Esophagus squamous epithelium (tissue), 4 donors: ENCODE measurements around the gene RALGAPB.

ENCODE experiments used
- POLR2A ChIP-seq, 4 donors: fragments of 450-650 bp; IDR thresholded peaks; one replicate each; pipeline ENCODE4 v1.6.1; 2017; ENCODE audit warnings: antibody characterized with exemption in 4 of 4, mild to moderate bottlenecking in 4 of 4, moderate library complexity in 3 of 4
- TF ChIP-seq, protein P1 (sequence below), 6 experiments: fragments of 450-650 bp in 4 of 6; fragments of 200-600 bp in 2 of 6; sonication (generic) in 2 of 6; IDR thresholded peaks; one replicate each; pipeline ENCODE4 v1.5.1; 2016 to 2019; ENCODE audit warnings: antibody characterized with exemption in 6 of 6, mild to moderate bottlenecking in 4 of 6, moderate library complexity in 4 of 6

- TF ChIP-seq, protein P1, sequence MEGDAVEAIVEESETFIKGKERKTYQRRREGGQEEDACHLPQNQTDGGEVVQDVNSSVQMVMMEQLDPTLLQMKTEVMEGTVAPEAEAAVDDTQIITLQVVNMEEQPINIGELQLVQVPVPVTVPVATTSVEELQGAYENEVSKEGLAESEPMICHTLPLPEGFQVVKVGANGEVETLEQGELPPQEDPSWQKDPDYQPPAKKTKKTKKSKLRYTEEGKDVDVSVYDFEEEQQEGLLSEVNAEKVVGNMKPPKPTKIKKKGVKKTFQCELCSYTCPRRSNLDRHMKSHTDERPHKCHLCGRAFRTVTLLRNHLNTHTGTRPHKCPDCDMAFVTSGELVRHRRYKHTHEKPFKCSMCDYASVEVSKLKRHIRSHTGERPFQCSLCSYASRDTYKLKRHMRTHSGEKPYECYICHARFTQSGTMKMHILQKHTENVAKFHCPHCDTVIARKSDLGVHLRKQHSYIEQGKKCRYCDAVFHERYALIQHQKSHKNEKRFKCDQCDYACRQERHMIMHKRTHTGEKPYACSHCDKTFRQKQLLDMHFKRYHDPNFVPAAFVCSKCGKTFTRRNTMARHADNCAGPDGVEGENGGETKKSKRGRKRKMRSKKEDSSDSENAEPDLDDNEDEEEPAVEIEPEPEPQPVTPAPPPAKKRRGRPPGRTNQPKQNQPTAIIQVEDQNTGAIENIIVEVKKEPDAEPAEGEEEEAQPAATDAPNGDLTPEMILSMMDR (IDR thresholded peaks at IDR 0.05), result no peak
- no peak for TF ChIP-seq POLR2A (IDR thresholded peaks at IDR 0.05)
These were observed 18.7 kb upstream of the RALGAPB start for GRCh38 chr20:38453941-38454340.
